Ammon's horn (tissue), 1 donor: ENCODE results near the gene TMEM45A.

Experiments
- DNase-seq: peaks from one replicate; pipeline ENCODE4 v3.0.0-alpha.2; 2016; ENCODE audit warnings: low spot score

The TMEM45A gene

DNA sequence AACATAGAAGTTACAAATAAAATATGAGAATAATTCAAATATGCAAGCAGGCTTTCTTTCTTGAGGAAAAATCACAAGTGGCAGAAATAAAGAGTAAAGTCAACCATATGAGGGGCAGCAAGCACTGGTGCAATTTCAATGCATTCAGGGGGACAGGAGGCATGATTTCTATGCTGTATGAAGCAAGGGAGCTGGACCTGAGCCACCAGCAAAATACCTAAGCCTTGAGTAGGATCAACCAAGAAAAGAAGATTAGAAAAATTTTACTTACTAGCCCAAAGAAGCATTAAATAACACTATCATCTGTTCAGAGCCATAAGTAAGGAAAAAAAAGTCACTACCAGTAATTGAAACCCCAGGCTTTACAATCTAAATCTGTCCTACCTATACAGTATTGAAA, 123.3 kb downstream of the TMEM45A start:
- no peak for DNase-seq

DNA sequence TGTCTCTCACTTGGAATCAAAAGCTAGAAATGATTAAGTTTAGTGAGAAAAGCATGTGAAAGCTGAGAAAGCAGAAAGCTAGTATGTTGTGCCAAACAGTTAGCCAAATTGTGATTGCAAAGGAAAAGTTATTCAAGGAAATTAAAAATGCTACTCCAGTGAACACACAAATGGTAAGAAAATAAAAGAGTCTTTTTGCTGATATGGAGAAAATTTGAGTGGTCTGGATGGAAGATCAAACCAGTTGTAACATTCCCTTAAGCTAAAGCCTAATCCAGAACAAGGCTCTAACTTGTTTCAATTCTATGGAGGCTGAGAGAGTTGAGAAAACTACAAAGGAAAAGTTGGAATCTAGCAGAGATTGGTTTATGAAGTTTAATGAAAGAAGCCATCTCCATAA, 128.8 kb downstream of the TMEM45A start:
- no peak for DNase-seq
